ENCODE data around the gene SYNJ2. TPM values are rescaled to one million over a fixed set of nuclear protein-coding genes. Genes with fewer than 3 reads are reported as not detected.
"Not testable (repeated sequence)": the region's sequence is repeated elsewhere in the genome, so short reads cannot be mapped to it uniquely, and the experiment has no call there.

The SYNJ2 gene
- total RNA-seq: 7.4 and 8.2 TPM in 2 replicates

- Histone ChIP-seq H3K4me3 (ENCODE audit: low read depth, low read length) (peak within 1 kb of the TSS; percentile 95), H3K27me3 (ENCODE audit: control insufficient read depth, insufficient read depth, low read length) (peaks cover 1% of the 10 kb centered on the region), H3K36me3 (ENCODE audit: control insufficient read depth, insufficient read depth, low read length) (no peaks in the 10 kb centered on the region)
- TF ChIP-seq CTCF (IDR thresholded peaks at IDR 0.05; ENCODE audit: insufficient read depth, low read length, severe bottlenecking): peak; percentile 51
- DNase-seq (ENCODE audit: low read depth) (peak; percentile 45), FAIRE-seq (no peak)
These were observed at the start of gene SYNJ2 for GRCh38 chr6:157981395-157982101. Gene SYNJ2, plus strand, starts transcription at chr6:157981863. Its CDS starts 99 bp downstream, at chr6:157981962.

GRCh38 chr6:157935786-157936185 is 45.9 kb upstream of the SYNJ2 start:
- DNase-seq (ENCODE audit: low read depth): no peak
- no peak for FAIRE-seq
- Histone ChIP-seq H3K4me3 (ENCODE audit: low read depth, low read length) (no peak overlapping the region), H3K27me3 (ENCODE audit: control insufficient read depth, insufficient read depth, low read length) (no peaks in the 10 kb centered on the region), H3K36me3 (ENCODE audit: control insufficient read depth, insufficient read depth, low read length) (peaks cover 17% of the 10 kb centered on the region)
- TF ChIP-seq CTCF (IDR thresholded peaks at IDR 0.05; ENCODE audit: insufficient read depth, low read length, severe bottlenecking): no peak

- H3K27me3 ChIP-seq (ENCODE audit: control insufficient read depth, insufficient read depth, low read length): no peaks in the 10 kb centered on the region
- DNase-seq (ENCODE audit: low read depth) (no peak), FAIRE-seq (no peak)
- H3K36me3 ChIP-seq (ENCODE audit: control insufficient read depth, insufficient read depth, low read length): peaks cover 21% of the 10 kb centered on the region
- no peak for TF ChIP-seq CTCF (IDR thresholded peaks at IDR 0.05; ENCODE audit: insufficient read depth, low read length, severe bottlenecking)
- no peak overlapping the region for H3K4me3 ChIP-seq (ENCODE audit: low read depth, low read length)
These were observed 44.3 kb upstream of the SYNJ2 start for GRCh38 chr6:157937318-157937717.

DNA sequence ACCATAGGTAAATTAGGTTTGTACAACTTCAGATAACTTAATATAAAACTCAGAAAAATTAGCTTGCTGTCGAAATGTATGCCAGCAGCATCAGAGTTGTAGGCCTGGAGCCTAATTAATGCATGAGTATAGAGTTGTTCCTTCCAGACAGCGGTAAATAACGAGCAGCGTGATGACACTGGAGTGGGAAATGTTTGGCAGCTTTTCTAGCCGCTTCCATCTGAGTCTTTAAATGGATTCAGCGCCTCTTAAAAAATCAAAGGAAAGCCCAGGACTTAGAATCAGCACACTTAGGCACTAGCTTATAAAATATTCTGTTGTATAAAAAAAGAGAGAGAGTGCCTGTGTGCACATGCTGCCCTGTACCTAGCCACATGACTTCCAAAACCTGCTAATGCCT is 43.7 kb upstream of the SYNJ2 start:
- Histone ChIP-seq H3K27me3 (ENCODE audit: control insufficient read depth, insufficient read depth, low read length) (no peaks in the 10 kb centered on the region), H3K4me3 (ENCODE audit: low read depth, low read length) (no peak overlapping the region), H3K36me3 (ENCODE audit: control insufficient read depth, insufficient read depth, low read length) (peaks cover 22% of the 10 kb centered on the region)
- TF ChIP-seq CTCF (IDR thresholded peaks at IDR 0.05; ENCODE audit: insufficient read depth, low read length, severe bottlenecking): no peak
- DNase-seq (ENCODE audit: low read depth): no peak
- FAIRE-seq: no peak

- FAIRE-seq; H3K4me3 ChIP-seq (ENCODE audit: low read depth, low read length); H3K27me3 ChIP-seq (ENCODE audit: control insufficient read depth, insufficient read depth, low read length): not testable (repeated sequence)
- H3K36me3 ChIP-seq (ENCODE audit: control insufficient read depth, insufficient read depth, low read length): peaks cover 22% of the 10 kb centered on the region
- peak; percentile 71 for DNase-seq (ENCODE audit: low read depth)
These were observed 41.2 kb upstream of the SYNJ2 start for GRCh38 chr6:157940375-157941036.

- TF ChIP-seq CTCF (IDR thresholded peaks at IDR 0.05; ENCODE audit: insufficient read depth, low read length, severe bottlenecking): no peak
- FAIRE-seq (no peak), DNase-seq (ENCODE audit: low read depth) (no peak)
- Histone ChIP-seq H3K36me3 (ENCODE audit: control insufficient read depth, insufficient read depth, low read length) (peaks cover 22% of the 10 kb centered on the region), H3K4me3 (ENCODE audit: low read depth, low read length) (no peak overlapping the region), H3K27me3 (ENCODE audit: control insufficient read depth, insufficient read depth, low read length) (no peaks in the 10 kb centered on the region)
These were observed 40.4 kb upstream of the SYNJ2 start for GRCh38 chr6:157941101-157941863.

Data from bronchial epithelial cell (primary cell).